HG03039 (cell line): ENCODE data around the gene ZNF639.
"Not testable (repeated sequence)": the region's sequence is repeated elsewhere in the genome, so short reads cannot be mapped to it uniquely, and the experiment has no call there.

Source experiments
- ATAC-seq: cut with Tn5 transposase; IDR thresholded peaks from one replicate; pipeline ENCODE4 v1.9.1; 2021; ENCODE audit warnings: mild to moderate bottlenecking, moderate library complexity; ENCODE audit not compliant: unreplicated experiment

The ZNF639 gene

GRCh38 chr3:179322286-179323196 is at the start of gene ZNF639:
Gene ZNF639, plus strand, starts transcription at chr3:179323031. Its CDS starts 5,263 bp downstream, at chr3:179328294.
- ATAC-seq = peak; percentile 72

- not testable (repeated sequence) for ATAC-seq
Measured at GRCh38 chr3:179274434-179274833, 48.4 kb upstream of the ZNF639 start.

GRCh38 chr3:179276001-179276400 is 46.8 kb upstream of the ZNF639 start:
- ATAC-seq = no peak

GRCh38 chr3:179276743-179277142 is 46.1 kb upstream of the ZNF639 start:
- ATAC-seq = no peak

- no peak for ATAC-seq
Measured at GRCh38 chr3:179278151-179278550, 44.7 kb upstream of the ZNF639 start.

DNA sequence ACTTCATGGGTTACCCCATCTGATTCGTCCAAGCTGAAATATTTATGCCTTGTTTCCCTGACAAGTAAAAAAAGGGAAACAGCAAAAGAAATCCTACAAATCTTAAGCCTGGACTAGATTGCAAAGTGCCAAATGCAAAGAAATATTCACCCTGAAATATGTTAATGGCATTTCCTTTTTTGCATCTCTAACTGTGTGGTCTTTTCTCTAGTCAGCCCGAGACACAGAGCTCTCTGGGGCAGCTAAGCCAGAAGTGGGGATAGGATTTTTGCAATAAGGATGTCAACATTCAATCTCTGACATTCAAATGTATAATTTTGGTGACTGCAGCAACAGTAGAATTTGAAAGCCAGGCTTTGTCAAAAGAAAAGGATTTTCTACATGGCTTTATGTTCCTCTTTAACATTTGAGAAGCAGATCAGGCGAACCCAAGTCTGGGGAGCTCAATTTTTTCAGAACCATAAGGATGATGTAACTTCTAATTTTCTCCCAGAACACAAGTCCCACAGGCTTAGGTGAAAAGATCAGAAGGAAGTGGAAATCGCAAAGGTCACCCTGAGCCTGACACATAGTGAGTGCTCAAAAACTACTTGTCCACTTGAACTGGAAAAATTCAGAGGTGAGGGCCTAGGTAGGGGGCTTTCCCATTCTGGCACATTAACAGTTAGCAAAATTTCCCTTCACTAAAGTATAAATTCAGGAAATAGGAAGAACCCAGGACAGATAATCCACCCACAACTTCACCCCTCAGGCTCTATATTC is 43.7 kb upstream of the ZNF639 start:
- no peak for ATAC-seq

- ATAC-seq = no peak
Measured at GRCh38 chr3:179279837-179280236, 43.0 kb upstream of the ZNF639 start.

GRCh38 chr3:179281825-179282224 is 41.0 kb upstream of the ZNF639 start:
- no peak for ATAC-seq

DNA sequence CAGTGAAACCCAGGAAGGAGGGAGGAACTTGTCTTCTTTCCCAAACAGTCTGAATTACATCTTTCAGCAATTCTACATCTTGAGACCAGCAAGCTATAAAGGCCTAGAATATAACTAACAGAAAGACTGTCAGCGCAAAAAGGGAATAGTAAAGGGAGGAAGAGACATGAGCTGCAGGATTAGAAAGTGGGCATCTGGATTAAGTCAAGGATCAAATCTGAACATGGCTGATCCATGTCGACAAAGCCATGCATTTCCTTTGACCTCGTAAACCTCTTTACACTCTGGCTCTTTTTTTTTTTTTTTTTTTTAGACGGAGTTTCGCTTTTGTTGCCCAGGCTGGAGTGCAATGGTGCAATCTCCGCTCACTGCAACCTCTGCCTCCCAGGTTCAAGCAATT is 36.5 kb upstream of the ZNF639 start:
- no peak for ATAC-seq

DNA sequence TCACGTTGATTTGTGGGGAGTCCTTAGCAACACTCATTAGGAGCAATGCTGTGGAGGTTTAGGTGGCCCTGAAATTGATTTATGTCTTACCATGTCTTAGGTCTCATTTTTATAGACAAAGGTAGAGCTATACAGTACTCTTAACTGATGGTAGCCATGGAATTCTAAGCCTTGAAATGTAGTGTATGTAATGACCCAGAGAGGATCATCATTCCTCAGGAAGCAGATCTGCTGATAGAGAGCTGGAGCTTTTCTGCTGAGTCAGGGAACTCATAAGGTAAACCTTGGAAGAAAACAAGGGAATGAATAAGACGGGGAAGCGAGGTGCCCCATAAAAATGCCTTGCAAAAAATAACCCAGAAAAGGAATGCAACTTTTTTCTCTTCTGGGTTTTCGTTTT is 34.0 kb upstream of the ZNF639 start:
- no peak for ATAC-seq

- no peak for ATAC-seq
Measured at GRCh38 chr3:179289295-179289694, 33.5 kb upstream of the ZNF639 start.

GRCh38 chr3:179292450-179292849 is 30.4 kb upstream of the ZNF639 start:
- ATAC-seq = no peak

- ATAC-seq = no peak
Measured at GRCh38 chr3:179297971-179298725, 24.7 kb upstream of the ZNF639 start.

DNA sequence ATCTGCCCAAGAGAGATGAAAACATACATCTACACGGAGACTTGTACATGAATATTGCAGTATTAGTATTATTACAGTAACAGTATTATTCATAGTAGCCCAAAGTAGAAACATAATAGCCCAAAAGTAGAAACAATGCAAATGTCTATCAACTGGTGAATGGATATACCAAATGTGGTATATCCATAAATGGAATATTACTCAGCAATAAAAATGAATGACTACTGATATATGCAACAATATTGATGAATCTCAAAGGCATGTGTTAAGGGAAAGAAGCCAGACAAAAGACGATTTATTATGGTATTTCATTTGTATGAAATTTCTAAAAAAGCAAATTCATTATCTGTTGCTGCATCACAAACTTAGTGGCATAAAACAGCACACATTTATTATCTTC is 23.5 kb upstream of the ZNF639 start:
- ATAC-seq = no peak

GRCh38 chr3:179299999-179300613 is 22.7 kb upstream of the ZNF639 start:
- peak; percentile 68 for ATAC-seq

DNA sequence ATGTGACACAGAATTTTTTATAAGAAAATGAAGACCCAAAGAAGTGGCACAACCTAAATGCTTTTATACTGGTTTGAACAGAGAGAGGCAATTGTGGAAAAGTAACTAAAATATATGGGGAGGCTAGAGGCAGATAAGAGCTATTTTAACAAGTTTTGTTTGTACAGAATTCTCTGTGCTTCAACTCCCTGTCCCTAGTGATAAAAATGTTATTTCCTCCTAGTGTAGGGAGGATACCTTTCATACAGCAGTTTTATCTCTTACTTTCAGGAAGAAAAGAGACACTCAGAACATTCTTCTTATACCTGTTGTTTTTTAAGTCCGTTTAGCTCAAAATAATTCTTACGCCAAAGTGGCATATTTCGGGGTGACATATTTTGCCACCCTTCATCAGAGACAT is 21.2 kb upstream of the ZNF639 start:
- no peak for ATAC-seq

- ATAC-seq = no peak
Measured at GRCh38 chr3:179302111-179302510, 20.7 kb upstream of the ZNF639 start.

GRCh38 chr3:179304605-179305004 is 18.2 kb upstream of the ZNF639 start:
- no peak for ATAC-seq

DNA sequence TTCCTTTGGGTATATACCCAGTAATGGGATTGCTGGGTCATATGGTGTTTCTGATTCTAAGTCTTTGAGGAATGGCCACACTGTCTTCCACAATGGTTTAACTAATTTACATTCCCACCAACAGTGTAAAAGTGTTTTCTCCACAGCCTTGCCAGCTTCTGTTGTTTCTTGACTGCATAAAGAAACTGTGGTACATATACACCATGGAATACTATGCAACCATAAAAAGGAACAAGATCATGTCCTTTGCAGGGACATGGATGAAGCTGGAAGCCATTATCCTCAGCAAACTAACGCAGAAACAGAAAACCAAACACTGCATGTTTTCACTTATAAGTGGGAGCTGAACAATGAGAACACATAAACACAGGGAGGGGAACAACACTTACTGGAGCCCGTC is 15.5 kb upstream of the ZNF639 start:
- ATAC-seq = not testable (repeated sequence)

DNA sequence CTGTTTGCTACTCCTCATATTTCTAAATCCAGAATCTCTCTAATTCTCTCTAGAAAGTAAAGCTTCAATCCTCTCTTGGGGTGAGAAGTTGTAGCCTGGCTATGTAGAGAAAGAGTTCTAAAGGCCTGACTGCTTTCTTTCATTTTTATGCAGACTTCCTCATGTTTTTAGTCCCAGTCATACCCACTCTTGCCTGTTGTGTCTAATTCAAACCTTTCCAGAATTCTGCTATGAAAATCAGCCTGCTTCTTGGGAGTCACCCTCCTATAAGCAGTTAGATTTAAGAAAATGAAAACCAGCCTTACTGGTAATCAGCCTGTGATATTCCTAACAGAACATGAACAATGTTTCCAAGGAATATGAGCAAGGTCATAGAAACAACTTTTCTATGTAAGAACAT is 14.8 kb upstream of the ZNF639 start:
- no peak for ATAC-seq
